Measurements from ENCODE around the gene PDCD6IP.
A peak's percentile ranks its signal among the peaks of the same experiment; 100 is the strongest.

DNA sequence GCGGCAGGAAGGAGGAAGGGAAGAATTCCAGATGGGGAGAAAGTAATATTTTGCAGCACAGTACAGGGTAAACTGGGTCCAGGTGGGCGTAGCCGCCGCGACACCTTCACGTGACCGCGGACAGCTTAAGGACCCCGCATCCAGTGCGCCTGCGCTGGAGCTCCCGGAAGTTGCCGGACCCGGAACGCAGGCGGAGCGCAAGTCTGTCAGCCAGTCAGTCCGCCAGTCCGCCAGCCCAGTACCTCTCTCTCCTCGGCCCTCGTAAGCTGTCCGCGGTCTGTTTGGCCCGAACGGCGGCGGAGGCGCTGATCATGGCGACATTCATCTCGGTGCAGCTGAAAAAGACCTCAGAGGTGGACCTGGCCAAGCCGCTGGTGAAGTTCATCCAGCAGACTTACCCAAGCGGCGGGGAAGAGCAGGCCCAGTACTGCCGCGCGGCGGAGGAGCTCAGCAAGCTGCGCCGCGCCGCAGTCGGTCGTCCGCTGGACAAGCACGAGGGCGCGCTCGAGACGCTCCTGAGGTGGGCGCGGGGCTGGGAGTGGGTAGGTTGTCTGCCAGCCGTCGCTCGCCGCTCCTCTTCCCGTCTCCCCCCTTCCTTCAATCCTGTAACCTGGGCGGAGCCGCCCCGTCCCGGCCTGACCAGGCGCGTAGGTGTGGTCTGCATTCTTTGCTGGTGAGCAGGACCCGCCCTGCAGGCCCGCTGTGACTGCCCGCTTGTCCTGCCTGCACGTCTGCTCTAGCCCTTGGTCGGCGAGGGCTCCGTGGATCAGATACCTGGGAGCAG lies at the start of gene PDCD6IP:
- TF ChIP-seq, protein P1, sequence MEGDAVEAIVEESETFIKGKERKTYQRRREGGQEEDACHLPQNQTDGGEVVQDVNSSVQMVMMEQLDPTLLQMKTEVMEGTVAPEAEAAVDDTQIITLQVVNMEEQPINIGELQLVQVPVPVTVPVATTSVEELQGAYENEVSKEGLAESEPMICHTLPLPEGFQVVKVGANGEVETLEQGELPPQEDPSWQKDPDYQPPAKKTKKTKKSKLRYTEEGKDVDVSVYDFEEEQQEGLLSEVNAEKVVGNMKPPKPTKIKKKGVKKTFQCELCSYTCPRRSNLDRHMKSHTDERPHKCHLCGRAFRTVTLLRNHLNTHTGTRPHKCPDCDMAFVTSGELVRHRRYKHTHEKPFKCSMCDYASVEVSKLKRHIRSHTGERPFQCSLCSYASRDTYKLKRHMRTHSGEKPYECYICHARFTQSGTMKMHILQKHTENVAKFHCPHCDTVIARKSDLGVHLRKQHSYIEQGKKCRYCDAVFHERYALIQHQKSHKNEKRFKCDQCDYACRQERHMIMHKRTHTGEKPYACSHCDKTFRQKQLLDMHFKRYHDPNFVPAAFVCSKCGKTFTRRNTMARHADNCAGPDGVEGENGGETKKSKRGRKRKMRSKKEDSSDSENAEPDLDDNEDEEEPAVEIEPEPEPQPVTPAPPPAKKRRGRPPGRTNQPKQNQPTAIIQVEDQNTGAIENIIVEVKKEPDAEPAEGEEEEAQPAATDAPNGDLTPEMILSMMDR (IDR thresholded peaks at IDR 0.05) = no peak
- TF ChIP-seq POLR2A (IDR thresholded peaks at IDR 0.05) = peak in 1 of 2 donors; percentile 81
